Right lobe of liver (tissue), 4 donors: Measurements from ENCODE around the gene NCAM2.

Experiments used
- POLR2A ChIP-seq: fragments of 450-650 bp; IDR thresholded peaks from one replicate; pipeline ENCODE4 v1.6.1; 2017; ENCODE audit warnings: antibody characterized with exemption, mild to moderate bottlenecking
- TF ChIP-seq, protein P1 (sequence below), 4 donors: fragments of 200-600 bp in 3 of 4; fragments of 450-650 bp in 1 of 4; IDR thresholded peaks; one replicate each; pipeline versions ENCODE4 v1.5.1 to v1.8.0; 2016 to 2022; ENCODE audit warnings: antibody characterized with exemption in 4 of 4, mild to moderate bottlenecking in 2 of 4
- donor health status: DM: no; HTN: no; CAD: no.
- donor health status: DM: no; HTN: no; CAD: no.
- donor health status: DM: no; HTN: yes; CAD: no.

- TF ChIP-seq POLR2A, result no peak
- TF ChIP-seq, protein P1, sequence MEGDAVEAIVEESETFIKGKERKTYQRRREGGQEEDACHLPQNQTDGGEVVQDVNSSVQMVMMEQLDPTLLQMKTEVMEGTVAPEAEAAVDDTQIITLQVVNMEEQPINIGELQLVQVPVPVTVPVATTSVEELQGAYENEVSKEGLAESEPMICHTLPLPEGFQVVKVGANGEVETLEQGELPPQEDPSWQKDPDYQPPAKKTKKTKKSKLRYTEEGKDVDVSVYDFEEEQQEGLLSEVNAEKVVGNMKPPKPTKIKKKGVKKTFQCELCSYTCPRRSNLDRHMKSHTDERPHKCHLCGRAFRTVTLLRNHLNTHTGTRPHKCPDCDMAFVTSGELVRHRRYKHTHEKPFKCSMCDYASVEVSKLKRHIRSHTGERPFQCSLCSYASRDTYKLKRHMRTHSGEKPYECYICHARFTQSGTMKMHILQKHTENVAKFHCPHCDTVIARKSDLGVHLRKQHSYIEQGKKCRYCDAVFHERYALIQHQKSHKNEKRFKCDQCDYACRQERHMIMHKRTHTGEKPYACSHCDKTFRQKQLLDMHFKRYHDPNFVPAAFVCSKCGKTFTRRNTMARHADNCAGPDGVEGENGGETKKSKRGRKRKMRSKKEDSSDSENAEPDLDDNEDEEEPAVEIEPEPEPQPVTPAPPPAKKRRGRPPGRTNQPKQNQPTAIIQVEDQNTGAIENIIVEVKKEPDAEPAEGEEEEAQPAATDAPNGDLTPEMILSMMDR (IDR thresholded peaks at IDR 0.05), result no peak
Observed at GRCh38 chr21:21119091-21119490, 120.9 kb downstream of the NCAM2 start.
